ENCODE results near the gene MINAR1.

DNA sequence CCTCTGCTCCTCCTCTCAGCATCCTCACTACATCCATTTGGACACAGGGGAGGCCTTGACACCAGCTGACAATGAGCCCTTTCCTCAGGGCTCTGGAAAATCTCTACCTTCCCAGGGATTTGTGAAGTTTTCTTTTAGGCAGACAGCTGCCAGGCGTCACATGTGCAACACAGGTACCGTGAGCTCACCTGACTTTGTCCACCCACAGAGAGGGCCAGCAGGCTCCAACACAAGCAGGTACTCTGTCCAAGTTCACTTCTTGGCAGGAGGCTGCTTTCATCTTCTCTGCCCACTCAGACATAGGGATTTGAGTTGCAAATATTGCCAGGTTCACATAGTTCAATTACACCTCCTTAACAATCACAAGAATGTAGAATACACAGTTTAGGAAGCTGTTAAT lies 15.3 kb upstream of the MINAR1 start:
- no peak for TF ChIP-seq EZH2 (IDR thresholded peaks at IDR 0.05; ENCODE audit: borderline replicate concordance, low read length)
- TF ChIP-seq, protein P1, sequence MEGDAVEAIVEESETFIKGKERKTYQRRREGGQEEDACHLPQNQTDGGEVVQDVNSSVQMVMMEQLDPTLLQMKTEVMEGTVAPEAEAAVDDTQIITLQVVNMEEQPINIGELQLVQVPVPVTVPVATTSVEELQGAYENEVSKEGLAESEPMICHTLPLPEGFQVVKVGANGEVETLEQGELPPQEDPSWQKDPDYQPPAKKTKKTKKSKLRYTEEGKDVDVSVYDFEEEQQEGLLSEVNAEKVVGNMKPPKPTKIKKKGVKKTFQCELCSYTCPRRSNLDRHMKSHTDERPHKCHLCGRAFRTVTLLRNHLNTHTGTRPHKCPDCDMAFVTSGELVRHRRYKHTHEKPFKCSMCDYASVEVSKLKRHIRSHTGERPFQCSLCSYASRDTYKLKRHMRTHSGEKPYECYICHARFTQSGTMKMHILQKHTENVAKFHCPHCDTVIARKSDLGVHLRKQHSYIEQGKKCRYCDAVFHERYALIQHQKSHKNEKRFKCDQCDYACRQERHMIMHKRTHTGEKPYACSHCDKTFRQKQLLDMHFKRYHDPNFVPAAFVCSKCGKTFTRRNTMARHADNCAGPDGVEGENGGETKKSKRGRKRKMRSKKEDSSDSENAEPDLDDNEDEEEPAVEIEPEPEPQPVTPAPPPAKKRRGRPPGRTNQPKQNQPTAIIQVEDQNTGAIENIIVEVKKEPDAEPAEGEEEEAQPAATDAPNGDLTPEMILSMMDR (conservative IDR thresholded peaks at IDR 0.05 in 1 of 2, IDR thresholded peaks at IDR 0.05 in 1 of 2; ENCODE audit: extremely low read depth in 1 of 2, insufficient read depth in 1 of 2, low read depth in 1 of 2, low read length in 2 of 2): no peak
